Sciatic nerve (tissue), 2 donors: Measurements from ENCODE around the gene KCNQ1. TPM values are rescaled to one million over a fixed set of nuclear protein-coding genes. Genes with fewer than 3 reads are reported as not detected.

Source experiments
- ATAC-seq: fragments of 200-7000 bp; cut with Tn5 transposase; one replicate; pipeline ENCODE4 v1.9.1; 2020; ENCODE audit warnings: mild to moderate bottlenecking, moderate library complexity
- DNase-seq: peaks from one replicate; pipeline ENCODE4 v3.0.0-alpha.2; 2020; ENCODE audit warnings: low spot score
- intact Hi-C: fragments of 100-400 bp; cut with DNase I; formaldehyde crosslinking; loops from one replicate; pipeline ENCODE4 v1.14.2; 2022
- total RNA-seq: library from RNA; stranded (reverse); fragmentation: NEBNext Ultra II Directional; extraction: Animal tissue kit (Norgen Biotek cat#: 25700); gene quantifications from one replicate; pipeline ENCODE4 v1.2.1, GENCODE V29; 2021
- donor health status: DM: no; HTN: no; CAD: no.
- donor health status: DM: no; HTN: no; CAD: no.

KCNQ1 gene
- total RNA-seq, 1 donor from 2014 or later, result 6.2 TPM

DNA sequence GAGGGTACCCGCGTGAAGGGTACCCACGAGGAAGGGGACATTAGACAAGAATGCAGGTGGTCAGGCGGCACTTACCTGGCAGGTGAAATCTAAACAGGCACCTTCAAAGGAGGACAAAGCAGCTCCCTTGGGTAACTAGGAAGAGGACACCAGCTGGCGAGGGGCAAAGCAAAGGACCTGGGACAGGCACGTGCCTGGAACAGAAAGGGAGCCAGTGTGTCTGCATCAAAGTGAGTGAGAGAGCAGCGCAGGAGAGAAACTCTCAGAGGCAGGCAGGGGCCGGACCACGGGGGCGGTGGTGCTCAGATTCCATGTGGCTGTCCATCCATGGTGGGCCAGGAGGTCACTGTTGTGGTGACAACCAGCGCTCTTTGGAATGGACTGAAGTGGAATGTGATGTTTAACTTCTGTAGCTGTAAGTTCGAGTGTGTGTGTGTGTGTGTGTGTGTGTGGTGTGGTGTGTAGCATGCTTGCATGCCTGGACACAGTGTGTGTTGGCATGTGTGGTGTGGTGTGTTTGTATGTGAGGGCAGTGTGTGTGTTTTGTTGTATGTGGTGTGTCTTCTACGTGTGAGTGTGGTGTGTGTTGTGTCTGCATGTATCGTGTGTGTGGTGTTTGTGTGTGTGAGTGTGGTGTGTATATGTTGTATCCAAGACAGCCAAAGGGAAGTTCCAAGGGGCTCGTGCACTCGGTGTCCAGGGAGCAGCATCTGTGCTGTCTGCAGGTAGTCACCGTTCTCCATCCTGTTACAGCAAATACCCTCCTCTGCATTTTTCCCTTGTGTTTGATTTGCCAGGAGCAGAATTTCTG lies 354.3 kb downstream of the KCNQ1 start:
- DNase-seq (peak; percentile 51), ATAC-seq (no peak)
- intact Hi-C loops, result no loop called here

DNA sequence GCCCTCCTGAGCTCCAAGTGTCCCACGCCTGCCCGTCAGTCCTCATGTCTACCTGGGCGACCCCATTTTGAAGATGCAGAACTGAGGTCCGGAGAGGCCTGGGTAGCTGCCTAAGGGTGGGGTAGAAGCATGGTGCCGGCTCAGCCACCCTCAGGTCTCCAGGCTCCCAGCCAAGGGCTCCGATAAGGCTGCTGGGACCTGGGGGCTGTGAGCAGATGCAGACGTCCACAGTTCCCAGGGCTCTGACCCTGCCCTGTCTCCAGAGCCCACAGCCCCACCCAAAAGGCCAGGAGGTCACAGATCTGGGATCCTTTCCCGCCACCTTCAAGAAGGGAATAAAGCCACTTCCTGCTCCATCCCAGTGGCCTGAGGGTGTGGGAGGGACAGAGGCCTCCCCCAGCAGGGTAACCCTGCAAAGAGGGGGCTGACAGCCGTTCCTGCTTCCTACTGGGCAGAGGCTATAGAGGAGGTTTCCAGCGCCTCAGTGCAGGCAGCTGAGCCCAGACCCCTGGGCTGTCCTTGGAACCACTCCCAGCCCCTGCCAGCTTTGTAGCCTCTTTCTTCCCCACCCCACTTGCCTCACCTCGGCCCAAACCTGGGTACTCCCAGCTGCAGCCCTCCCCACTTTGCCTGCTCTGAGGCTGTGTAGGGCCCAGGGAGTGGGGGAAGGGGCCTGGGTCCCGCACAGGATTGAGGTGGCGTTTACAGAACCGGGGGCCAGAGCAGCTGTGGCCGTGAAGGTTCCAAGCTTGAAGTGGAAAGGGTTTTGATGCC lies 355.3 kb downstream of the KCNQ1 start:
- ATAC-seq (no peak), DNase-seq (peak; percentile 51)
- intact Hi-C loops, result no loop called here

DNA sequence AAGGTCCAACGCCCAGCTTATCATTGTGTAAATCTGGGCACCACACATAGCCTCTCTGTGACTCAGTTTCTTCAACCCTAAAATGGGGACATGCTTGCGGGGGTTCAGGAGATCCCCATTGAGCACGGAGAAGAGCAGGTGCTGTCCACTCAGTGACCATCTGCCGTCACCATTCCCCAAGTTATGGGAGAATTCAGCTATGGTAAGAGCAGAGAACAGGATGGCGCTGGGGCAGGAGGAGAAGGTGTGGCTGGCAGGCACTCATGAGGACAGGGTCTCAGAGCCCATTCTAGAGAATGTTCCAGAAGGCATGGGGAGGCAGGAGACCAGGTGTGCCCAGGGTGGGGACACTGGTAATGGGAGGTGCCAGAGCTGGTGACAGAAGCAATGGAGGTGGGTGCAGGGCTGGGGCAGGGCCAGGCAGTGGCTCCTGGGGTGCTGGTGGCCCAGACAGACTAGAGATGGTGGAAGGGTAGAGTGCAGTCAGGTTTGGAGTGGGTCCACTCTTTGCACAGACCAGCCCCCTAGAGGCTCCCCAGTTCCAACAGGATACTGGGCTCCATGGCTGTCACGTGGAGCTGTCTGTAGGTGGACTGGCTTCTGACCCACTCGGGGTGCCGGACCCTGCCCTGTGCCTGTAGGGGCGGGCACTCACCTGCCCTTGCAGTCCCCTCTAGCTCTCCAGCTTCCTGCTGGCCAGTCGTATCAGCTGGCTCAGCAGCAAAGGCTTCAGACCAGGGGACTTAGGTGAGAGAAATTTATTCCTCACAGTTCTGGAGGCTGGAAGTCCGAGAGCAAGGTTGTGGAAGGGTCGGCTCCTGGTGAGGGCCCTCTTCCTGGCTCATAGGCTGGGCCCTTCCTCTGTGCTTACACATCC lies 356.1 kb downstream of the KCNQ1 start:
- intact Hi-C loops, result no loop called here
- no peak for ATAC-seq

DNA sequence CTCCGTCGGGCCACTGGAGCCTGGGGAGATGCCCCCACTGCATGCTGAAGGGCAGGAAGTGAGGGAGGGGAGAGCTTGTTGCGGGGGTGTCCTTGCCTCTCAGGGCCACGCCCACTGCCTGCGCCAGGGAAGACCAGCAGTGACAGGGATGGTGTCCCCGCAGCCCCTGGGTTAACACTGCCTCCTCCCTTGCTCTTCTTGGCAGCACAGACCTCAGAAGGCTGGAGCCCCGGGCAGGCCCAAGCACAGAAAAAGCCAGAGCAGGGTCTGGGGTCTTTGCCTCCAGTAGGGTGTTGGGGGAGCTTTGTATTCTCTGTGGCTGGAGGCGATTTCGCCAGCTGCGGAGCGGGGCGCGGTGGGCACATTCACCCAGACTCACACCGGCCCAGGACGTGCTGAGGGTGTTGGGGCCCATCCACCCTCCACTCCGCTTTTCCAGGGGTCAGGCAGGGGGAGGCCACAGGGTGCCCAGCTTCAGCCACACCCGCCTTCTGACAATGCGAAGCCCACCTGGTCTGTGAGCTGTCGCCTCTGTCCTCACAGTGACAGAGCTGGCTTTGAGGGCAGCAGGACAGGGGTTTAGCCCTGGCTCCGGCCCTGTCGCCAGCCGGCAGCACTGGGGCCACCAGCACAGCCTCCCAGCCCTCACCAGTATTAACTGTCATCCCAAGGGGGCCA lies 357.0 kb downstream of the KCNQ1 start:
- DNase-seq (peak; percentile 53), ATAC-seq (no peak)
- intact Hi-C loops, result no loop called here

More for the DNA sequence above, 356.1 kb downstream of the KCNQ1 start:
- DNase-seq, result peak; percentile 34

DNA sequence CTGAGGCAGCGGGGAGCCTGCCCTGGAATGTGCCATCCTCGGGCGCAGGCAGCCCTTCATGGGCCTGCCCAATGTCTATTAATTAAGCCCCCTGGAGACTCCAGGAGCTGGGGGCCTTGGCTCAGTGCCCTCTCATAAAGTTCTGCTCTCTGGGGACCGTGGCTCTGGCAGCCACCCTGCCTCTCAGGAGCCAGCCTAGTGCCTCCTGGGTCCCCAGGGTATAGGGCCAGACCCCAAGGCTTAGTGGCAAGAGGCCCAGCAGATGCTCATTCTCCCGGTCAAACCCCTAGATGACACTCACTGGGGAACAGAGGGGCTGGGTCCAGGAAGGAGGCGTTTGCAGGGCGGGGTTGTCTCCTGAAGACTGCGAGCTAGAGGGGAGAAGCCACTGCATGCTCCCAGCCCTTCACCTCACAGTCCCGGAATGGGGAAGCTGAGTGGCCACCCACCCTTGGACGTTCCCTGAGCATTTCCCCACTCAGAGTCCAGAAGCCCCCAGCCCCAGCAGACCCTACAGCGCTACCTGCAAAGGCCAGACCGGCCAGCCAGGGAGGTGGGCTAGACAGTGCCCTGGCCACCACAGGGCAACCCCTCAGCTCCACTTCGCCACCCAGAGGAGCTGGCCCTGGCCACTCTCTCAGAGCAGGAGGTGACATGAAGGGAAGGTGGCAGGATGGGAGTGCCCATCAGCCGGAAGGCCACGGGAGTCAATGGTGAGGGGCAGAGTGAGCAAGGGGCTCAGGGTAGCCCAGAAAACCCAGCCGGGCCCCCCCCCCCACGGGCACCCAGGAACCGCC lies 357.8 kb downstream of the KCNQ1 start:
- intact Hi-C loops, result no loop called here
- ATAC-seq (no peak), DNase-seq (peak; percentile 53)

DNA sequence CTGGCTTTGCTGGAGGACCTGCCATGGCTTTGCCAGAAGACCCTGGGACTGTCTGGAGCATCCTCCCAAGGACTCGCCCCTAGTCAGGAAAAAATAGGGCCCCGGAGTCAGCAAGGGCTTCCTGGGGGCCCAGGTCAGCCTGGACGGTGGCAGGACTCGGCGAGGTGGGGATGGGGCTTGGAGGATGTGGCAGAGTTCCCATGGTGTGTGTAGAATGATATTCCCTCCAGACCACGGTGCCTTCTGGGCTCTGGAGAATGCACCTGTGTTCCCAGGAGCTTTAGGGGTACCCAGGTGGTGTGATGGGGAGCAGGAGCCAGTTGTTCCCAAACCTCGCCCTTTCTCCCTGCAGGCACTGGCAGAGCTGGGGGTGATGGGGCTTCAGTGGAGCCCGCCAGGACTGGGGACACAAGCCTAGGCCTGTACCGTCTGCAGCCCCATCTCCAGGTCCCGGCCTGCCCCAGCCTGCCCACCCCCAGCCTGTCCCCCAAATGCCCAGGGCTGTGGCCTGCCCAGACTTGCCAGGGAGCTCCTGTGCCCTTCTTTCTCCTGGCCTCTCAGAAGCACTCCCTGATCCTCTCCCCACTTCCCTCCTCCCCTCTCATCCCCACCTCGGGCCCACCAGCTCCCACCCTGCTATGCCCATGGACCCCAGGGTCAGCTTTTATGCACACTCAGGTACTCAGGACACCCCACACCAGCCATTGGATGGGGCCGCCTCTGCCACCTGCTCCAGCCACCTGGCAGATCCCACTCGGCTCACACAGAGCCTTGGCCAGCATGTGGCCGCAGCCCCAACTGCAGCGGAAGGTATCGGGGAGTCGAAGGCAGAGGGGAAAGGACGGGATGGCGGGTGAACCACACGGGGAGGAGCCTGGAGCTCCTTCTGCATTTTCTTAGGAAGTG lies 358.6 kb downstream of the KCNQ1 start:
- intact Hi-C loops, result no loop called here
- ATAC-seq (no peak), DNase-seq (peak; percentile 57)

DNA sequence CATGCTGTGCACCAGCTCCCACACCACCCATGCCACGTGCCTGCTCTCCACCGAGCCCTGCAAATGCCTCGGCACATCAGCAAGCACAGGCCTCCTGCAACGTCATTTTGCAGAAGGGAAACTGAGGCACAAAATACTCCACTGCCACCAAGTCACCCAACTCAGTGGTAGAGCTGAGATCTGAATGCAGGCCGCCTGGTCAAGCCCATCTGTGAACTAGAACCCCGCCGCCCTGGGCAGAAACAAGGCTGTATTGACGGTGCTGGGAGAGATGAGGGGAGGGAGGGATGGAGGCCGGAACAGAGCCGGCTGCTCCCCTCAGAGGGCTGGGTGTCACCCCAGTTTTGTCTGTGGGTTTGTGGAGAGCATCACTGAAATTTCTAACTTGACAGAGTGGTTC lies 359.4 kb downstream of the KCNQ1 start:
- intact Hi-C loops, result no loop called here
- ATAC-seq, result no peak
- DNase-seq, result peak; percentile 47

DNA sequence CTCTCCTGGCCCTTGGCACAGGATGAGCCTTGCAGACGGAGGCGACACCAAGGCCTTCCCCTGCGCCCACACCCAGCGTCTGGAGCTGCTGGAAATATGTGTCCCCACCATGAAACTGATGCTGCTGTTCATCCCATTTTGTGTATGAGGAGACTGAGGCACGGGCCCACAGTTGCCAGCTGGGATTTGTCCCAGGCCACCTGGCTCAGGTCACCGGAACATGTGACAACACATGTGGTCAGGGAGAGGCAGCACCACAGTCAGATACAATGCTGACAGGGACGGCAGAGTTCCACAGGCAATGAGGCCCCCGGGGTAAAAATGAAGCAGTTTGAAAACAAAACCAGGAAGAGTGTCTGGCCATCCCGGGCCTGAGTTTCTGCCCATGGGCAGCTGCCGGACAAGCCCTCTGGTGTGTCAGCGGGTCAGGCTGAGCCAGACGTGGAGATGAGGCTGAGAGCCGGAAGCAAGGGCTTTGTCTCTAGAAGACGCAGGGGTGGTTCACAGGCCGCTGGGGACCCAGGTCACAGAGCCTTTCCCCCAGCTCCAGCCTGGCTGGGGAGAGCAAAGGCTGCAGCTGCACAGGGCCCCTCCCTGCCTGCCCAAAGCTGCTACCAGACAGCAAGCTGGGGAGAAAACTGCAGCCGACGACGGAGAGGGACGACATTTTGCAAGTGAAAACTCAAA lies 360.0 kb downstream of the KCNQ1 start:
- ATAC-seq, result peak; percentile 29
- peak; percentile 57 for DNase-seq
- intact Hi-C loops, result no loop called here

DNA sequence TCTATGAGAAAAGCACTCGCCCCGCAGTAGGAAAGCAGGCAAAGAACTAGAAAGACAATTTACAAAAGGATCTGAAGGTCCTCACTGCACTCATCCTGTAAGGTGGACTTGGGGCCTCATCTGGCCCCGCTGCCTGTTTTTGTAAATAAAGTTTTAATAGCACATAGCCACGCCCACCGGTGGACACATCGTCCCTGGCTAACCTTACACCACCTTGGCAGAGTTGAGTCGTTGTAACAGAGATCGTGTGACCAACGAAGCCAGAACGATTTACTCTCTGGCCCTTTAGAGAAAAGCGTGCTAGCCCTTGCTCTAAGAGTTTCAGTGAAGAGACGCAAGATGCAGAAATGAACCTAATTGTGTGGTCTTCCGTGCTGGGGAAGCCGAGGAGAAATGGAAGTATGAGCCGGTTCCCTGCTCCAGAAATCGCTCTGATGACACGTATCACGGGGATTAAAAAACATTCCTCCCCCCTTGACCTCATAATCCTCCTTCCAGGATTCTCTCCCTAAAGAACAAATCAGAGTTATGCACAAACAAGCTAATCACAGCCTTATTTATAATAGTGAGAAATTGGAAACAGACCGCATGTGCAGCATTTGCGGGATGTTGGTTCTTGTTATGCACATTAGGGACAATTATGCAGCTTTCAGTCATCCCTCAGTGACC lies 360.7 kb downstream of the KCNQ1 start:
- DNase-seq (peak; percentile 49), ATAC-seq (peak; percentile 11)
- intact Hi-C loops, result no loop called here

DNA sequence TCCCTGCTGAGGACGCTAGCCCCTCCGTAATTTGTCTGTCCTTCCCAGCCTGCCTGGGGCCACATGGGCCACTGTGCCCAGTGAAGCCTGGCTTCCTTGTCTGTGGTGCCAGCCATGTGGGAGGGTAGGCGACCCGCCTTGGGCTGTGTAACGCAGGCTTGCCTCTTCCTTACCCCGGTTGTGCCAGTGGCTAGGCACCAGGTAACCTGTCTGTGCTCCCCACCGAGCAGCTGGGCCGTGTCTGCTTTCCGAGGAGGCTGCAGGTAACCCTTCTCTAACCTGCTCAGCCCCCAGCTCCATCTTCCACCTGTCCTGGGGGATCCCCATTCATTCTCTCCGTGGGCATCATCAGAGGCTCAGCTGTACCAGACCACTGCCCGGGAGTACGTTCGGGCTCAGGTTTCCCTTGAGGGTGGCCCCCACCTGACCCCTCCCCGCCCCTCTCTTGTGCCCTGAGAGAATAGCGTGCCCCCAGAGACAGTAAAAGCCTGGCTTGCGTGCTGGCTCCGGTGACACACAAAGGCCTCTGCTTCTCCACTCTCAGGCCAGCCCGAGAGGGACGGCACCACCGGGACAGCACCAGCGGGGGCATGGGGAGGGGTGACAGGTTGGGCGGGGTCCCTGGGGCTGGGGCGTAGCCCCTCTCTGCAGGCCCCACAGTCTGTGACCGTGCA lies 361.7 kb downstream of the KCNQ1 start:
- ATAC-seq, result peak; percentile 15
- peak; percentile 58 for DNase-seq
- intact Hi-C loops, result no loop called here

DNA sequence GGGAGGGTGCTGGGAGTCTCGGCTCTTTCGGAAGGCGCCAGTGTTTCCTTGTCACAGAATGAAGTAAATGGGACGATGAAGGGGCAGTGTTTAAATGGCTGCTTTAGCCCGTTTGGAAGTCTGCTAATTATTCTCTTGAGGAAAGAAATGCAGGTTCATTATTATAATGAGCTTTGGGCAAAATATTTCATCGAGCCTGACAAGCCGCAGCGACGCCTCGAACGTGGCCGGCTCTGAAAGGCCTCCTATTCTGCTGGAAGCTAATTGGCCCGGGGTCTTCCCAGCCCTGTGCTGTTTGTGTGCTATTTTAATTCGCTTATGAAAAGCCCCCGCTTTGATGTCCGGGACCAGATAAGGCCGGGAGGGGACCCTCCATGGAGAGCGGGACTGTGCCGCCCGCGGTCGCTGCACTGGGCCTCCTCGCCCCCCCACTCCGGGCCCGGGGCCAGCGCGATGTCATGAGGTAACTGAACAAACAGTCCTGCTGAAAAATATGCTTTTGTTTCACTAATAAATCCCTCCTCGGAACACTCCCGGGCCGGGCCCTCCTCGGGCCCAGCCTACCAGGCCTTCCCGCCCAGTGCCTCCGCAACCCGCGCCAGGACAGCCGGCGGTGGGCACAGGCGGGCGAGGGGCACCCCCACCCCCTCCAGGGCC lies 362.3 kb downstream of the KCNQ1 start:
- peak; percentile 87 for DNase-seq
- intact Hi-C loops, result no loop called here
- peak; percentile 79 for ATAC-seq

DNA sequence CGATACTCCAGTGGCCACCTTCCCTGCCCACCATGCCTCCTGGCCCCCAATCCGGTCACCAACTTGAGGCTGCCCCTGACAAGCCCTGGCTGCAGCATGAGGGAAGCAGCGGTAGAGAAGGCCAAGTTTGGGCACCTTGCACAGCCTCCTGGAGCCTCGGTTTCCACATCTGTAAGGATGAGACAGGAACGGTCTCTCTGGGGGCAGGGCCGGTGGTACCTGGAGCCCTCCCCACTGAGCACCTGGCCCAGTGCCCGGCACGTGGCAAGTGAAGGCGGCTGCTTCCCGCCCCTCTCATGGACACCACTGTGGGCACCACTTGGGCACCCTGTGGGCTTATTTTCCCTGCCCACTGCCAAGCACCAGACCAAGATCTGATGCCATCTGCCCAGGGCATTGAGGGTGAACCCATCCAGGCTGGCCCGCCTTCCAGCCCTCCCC lies 363.0 kb downstream of the KCNQ1 start:
- no peak for ATAC-seq
- DNase-seq, result peak; percentile 62
- intact Hi-C loops, result no loop called here

DNA sequence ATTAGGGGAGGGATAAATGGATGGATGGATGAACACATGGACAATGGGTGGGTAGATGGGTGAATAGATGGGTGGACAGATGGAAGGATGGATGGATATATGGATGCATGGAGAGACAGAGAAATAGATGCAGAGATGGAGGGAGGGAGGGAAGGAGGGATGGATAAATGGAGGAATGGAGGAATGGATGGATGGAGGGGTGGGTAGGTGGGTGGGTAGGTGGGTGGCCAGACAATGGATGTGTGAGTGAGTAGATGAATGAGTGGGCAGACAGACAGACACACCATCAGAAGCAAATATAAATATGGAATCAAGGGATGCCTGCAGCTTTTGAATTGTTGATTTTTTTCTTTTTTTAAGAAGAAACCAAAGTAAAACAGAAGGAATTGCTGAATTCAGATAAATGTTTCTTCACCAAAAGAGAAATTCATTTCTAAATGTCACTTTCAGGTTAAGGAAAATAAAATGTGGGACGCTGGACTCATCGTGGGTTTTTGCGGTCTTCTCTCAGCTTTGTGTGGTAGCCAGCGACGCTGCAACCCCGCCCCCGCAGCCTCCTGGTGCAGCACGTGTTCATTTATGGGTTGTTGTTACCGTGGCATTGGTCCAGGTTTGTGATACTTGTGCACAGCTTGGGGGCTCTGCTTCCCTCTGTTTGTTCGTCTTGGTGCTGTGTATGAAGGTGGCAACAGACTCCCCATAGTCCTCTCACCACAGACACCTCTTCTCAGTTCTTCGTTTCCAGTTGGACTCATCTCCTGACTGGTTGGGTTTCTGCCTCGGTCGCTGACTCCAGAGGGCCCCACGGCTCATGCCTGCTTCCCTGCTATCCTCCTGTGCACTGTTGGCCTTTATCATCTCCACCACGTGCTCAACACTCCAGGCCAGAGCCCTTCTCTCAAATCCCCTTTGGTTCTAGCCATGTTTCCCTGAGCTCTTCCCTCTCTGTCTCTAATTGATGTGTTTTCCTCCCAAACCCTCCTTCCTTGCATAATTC lies 364.3 kb downstream of the KCNQ1 start:
- intact Hi-C loops, result no loop called here
- no peak for ATAC-seq
- DNase-seq, result peak; percentile 61

DNA sequence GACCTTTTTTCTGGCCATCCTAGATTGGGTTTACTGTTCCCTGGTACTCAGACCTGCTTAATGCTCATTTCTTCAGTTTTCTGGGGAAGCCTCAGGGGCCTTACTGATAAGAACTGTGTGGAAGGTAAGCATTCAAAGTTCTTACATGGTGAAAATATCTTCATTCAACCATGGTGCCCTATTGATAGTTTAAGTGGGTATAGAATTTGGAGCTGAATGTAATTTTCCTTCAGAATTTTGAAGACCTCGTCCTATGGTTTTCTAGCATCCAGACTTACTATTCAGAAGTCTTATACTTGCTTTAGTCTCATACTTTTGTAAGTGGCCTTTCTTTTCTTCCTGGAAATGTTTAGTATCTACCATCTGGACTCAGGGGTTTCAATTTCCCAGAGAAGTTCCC lies 365.0 kb downstream of the KCNQ1 start:
- DNase-seq (no peak), ATAC-seq (no peak)
- intact Hi-C loops, result no loop called here
